GM18870 (cell line): ENCODE data around the gene SHLD1.

Experiments used
- ATAC-seq: cut with Tn5 transposase; IDR thresholded peaks from one replicate; pipeline ENCODE4 v1.9.1; 2021; ENCODE audit warnings: moderate library complexity; ENCODE audit not compliant: unreplicated experiment

Gene SHLD1

DNA sequence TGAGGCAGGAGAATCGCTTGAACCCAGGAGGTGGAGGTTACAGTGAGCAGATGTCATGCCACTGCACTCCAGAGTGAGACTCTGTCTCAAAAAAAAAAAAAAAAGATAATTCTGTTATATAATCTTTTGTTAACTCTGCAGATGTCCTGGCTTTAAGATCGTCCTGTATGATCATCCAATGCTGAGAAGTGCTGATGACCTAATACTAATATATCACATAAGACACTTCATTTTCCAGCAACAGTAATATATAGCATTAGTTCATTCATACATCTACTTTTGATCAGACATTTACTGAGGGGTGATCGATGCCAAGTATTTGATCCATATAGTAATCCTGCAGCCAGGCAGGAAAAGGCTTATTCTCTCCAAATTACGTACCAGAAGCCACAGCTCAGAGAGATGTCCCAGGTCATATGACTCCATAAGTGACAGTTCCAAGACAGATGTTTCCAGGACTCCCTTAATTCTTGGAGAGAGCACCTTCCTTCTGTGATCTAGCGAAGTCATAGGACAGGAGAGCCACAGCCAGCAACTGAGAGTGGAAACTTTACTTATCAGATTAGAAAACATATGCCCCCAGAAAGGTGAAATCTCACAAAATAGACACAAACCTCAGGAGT is 60.7 kb downstream of the SHLD1 start:
- no peak for ATAC-seq

DNA sequence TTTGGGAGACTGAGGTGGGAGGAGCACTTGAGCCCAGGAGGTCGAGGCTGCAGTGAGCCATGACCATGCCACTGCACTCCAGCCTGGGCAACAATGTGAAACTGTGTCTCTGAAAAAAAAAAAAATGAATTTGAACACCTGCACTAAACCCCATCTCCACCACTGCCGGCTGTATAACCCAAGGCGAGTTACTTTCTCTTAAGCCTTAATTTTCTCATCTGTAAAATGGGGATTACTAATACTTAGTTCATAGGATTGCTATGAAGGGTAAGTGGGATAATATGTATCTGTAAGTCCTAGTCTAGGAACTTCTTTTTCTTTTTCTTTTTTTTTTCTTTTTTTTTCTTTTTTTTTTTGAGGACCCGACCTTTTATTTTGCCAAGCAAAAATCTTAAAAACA is 61.5 kb downstream of the SHLD1 start:
- ATAC-seq = no peak

DNA sequence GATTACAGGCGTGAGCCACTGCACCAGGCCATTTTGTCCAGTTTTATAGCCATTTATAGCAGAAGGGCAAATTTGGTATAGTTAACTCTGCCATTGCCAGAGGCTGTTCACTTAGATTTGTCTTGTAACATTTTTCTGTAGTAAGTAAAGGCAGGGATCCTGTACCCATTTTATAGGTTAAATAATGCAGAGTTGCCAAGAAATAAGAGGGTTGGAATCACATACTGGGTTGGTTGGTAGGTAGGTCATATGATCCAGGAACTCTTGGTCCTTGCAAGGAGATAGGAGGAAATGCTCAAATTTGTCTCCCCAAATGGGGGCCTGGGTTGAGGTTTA is 68.1 kb downstream of the SHLD1 start:
- no peak for ATAC-seq

DNA sequence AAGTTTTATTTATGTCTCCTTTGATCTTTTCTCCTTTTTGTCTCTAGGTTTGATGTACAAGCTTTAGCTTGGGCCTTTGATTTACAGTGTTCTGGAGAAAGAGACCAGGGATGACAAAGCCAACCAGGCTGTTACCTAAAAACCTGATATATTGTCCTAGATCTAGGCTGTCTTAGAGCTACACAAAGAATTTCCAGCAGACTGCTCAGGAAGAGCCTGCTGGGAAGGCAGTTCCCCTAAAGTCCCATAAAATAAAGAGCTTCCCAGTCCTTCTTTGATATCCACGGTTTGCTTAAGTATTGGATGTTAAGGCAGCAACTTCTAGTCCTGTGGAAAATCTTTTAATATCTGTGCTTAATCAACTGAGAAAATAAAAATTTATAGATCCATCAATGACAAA is 70.5 kb downstream of the SHLD1 start:
- no peak for ATAC-seq

DNA sequence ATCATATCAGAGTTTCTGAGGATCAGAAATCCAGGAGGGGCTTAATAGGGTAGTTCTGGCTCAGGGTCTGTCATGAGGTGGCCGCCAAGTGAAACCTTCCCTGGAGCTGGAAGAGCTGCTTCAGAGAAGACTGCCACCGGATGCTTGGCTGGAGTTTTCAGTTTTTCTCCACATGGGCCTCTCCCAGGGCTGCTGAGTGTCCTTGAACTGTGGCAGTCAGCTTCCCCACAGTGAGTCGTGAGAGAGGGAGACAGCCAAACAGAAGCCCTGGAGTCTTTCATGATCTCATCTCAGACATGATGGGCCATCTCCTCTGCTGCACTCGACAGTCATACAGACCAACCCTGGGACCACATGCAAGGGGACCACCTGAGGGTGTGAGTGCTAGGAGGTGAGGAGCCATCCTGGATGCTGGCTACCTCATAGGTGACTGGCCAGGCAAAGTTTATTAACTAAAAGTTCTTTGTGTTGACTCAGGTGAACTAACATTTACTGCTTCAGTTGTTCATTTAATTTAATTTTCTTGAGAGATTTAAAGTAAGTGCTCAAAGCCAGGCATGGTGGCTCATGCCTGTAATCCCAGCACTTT is 71.5 kb downstream of the SHLD1 start:
- ATAC-seq = no peak

DNA sequence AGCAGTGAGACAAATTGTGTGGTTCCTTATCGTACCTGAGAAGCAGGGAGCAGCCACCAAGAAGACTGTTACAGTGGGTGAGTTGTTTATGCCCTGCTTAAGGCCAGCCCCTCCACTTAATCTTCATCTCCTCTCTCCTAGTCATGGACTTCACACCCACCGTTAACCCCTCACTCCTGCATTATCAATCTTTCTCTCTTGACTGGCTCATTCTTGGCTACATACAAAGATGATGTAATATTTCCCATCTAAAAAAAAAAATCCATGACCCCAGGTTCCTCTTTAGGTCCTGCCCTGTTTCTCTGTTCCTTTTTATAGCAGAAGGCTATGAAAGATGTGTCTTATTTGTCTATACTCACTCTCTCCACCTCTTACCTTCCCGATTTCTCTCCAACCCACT is 72.4 kb downstream of the SHLD1 start:
- no peak for ATAC-seq

DNA sequence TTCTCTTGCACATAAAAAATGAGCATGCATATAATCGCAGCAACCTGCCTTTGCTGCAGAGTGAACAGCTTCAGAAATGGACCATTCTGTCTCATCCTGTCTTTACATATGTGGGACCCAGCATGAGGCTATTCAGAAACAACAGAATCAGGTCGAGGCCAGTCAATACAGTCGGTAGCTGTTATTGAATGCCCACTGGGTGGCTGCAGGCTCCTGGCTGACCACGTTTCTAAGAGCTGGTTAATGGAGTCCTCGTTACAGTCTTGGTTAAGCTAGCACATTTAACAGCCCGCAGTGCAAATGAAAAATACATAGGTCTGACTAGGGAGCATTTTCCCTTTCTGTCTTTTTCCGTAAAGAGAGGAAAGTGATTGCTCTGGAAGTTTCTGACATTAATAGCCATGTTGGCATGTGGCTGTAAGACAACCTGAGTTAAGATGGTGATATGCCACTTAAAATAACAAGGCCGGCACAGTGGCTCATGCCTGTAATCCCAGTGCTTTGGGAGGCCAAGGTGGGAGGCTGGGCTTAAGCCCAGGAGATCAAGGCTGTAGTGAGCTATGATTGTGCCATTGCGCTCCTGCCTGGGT is 75.0 kb downstream of the SHLD1 start:
- ATAC-seq = no peak

DNA sequence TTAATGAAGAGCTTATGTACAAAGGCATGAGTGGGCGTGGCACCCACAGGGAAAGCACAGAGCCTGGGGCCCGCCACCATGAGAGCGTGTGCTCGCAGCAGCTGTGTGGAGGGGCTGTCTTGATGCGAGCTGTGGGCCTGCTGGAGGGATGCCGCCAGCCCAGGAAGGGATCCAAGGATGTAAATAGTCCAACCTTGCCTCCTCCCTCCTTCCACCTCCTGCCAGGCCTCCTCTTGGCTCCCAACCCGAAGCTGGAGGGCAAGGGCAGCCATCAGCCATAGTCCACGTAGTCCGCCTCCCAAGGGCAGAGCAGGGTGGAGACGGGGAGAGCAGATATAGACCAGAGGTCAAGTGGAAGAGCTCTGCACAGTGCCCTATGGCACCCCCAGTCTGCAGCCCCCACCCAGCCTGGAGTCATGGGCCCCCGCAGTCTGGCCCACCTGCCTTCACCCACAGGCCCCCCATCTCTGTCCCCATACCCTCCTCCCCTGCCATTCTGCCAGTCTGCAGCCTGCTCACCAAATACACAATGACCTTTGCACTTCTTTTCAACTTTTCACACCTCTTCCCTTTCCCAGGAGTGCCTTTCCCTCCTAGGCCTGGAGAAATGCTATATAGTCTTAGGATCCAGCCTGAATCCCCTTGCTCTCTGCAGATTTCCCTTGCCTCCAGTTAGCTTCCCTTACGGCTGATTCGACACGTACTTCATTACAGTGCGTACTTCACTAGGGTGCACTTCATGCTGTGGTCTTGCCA is 77.1 kb downstream of the SHLD1 start:
- no peak for ATAC-seq

DNA sequence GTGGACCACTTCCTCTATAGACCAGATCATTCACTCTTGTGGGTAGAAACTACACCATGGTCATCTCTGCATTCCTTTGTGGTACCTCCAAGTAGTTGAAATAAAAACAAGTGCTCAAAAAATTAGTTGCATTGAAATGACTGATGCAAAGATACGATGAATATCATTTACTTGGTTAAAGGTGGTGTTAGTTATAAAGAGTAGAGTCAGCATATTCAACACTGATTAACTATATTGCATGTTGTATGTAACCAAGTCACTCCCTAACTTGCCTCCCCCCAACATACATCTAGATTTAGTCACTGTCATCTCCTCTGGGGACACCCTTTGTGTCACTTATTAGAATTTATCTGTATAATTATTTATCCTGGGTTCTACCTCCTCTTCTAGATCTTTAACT is 77.7 kb downstream of the SHLD1 start:
- ATAC-seq = no peak

DNA sequence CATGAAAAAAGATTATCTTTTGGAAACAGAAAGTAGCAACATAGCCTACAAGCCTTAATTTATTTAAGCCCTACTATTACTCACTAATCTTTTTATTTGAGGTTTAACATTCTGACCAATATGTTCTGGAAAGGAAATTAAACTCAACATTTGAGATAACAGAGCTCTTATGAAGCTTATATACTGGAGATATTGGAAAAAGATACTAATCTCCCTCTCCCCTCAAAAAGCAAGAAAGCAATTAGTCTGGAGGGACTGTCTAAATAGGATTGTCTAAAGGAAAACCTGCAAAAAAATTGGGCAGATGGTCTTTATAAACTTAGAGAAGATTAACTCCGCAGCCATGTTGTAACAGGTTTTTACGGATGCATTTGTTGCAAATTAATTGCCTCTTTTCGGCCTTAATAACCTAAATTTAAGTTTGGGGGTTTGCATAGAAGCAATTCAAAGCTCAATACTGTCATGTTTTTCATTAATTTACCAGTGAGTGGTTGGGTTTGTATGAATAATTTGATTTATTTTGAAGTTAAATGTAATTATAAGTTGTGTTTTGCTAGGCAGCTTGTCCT is 79.1 kb downstream of the SHLD1 start:
- no peak for ATAC-seq

DNA sequence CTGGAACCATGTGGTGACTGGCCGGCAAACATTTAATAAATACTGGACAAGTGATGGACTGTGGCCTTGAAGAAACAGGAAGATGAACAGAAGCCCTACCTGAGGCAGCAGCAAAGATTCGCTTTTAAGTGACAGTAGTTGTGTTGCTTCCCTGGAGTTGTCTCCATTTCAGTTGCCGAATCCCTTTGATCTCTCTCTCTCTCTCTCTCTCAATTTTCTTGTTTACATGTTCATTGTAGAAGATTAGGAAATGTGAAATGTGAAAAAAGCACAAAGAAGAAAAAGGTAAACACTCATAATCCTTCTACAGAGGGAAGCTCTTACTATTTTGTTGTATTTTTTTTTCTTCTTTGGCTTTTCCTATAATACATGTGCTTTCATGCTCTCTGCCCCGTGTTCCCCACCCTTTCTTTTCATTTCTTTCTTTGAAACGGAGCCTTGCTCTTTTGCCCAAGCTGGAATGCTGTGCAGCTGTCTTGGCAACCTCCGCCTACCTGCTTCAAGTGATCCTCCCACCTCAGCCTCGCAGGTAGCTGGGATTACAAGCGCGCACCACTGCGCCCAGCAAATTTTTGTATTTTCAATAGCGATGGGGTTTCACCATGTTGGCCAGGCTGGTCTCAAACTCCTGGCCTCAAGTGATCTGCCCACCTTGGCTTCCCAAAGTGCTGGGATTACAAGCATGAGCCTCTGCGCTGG is 81.5 kb downstream of the SHLD1 start:
- ATAC-seq = no peak

DNA sequence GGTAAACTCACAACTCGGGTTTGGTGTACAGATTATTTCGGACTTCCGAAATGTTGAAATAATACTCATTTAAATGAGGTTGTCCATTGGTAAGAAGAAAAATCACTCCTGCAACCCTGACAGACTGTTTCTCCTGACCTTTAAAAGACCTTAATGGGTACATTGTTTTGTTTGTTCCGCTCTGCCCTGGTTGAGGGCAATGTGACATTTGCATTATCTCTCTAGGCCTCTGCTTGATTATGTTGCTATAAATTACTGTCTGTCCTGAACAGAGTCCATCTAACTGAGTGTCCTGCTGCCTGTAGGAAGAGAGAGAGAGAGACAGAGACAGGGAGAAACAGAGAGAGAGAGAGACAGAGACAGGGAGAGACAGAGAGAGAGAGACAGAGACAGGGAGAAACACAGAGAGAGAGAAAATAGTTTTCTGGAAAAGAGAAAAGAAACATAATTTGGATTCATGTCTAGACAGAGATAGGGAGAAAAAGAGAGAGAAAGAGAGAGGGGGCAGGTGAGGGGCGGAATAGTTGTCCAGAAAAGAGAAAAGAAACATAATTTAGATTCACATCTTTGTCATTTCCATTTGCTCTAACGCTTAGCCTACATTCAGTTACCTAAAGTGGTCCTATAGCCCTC is 83.2 kb downstream of the SHLD1 start:
- no peak for ATAC-seq

DNA sequence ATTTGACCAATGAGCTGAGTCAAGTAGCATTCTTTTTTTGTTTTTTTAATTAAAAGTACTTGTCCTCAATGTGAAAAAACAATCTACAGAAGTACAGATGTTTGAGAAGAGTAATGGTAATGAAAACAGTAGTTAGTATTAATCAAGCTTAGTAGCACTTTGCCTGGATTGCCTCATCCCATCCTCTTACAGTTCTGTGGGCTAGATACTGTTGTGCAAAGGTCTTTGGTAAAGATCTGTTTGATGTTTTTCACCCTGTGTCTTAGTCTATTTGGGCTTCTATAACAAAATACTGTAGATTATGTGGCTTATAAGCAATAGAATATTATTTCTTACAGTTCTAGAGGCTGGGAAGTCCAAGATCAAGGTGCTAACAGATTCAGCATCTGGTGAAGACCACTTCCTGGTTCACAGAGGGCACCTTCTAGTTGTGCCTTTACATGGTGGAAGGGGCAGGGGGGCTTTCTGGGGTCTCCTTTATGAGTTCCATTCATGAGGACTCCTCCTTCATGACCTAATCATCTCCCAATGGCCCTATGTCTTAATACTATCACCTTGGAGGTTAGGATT is 84.3 kb downstream of the SHLD1 start:
- no peak for ATAC-seq

DNA sequence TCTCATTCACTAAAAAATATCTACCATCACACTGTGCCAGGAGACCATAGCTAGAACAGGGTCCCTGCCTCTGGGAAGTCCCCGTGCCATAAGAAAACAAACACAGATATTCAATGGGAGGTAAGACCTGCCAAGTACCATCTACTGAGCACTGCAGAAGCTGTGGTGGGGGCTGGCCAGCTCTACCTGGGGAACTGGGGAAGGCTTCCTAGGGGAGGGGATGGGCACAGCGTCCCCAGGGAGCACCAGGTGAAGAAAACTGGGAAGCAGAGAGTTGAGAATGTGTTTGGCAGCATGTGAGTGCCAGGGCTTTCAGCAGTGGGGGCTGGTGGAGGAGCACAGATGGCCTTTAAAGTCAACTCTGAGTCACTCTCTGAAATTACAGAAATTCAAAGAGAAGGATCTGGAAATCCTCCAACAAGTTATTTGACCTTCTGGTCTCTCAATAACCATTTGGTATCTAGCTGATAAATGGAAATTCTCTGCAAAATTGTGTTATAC is 85.2 kb downstream of the SHLD1 start:
- no peak for ATAC-seq

DNA sequence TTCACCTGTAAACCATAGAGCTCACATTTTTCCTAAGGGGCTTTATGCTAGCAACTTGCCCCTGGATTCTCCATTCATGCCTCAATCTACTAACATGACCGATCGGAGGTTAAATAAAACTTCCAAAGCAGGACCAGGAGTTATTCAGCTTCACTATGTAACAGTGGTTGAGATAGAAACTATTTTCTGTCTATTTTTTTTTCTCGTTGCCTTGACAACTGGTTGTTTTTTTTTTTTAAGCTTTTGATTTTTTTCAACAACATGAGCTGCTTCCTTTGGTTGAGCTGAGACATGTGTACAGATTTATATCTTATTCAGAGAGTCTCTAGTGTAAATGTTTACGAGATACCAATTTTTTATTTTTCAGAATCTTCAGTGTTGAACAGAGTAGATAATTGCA is 85.7 kb downstream of the SHLD1 start:
- no peak for ATAC-seq

DNA sequence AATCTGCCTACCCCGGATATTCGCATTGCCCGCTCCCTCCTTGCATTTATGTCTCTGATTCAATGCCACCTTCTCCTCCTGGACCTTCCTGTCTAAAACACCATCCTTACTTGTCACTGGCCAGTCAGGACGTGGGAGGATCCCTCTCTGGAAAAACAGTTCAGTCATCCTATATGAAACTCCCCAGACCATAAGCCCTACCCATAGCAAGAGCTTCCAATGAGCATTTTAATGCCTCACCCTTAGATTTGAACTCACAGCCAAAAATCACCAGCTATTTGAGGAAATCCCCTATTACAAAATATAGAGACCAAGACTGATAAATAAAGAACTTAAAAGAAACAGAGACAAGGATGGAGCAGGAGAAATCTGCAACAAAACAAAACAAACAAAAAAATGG is 86.4 kb downstream of the SHLD1 start:
- no peak for ATAC-seq

DNA sequence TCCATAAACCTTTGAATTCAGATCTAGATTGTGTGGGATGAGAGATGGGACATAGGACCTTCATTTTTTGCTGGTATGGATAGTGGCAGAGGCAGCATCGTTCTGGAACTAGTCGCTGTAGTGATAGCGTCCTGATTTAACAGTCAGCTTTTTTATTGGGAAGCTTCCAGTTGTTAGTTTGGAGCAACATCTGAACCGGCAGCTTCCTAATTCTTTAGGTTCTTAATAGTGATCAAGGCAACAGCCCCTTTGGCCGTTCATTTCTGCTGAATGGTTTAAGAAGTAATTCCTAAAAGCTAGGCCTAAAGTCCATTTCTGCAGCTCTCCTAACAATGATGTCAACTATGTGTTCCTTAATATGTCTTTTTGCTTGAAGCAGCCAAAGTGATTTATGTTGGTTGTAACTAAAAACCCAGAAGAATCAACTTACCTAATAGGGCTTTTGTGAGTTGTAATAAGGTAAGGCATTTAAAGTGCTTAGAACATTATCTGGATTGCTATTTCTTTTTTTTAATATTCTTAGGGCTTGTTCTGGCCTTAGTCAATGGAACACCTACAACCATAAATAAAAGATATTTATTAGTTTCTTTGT is 90.3 kb downstream of the SHLD1 start:
- ATAC-seq = no peak

DNA sequence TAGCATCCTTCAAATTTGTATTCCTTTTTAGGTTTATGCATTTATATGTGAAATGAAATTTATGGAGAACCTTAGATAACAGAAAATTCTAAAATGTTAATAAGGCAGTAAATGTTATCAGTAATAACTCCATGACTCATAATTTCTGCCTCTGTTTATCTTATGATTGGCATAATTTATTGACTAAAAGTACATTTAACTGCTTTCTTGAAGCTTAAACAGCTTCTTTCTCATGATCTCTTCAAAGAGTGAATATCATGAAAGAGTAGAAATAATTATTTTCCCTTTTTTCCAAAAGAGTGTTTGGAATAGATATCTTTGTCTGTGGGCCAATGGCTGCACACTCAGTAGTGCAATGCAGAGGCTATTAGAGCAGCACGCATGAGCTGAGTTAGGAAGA is 91.3 kb downstream of the SHLD1 start:
- no peak for ATAC-seq

DNA sequence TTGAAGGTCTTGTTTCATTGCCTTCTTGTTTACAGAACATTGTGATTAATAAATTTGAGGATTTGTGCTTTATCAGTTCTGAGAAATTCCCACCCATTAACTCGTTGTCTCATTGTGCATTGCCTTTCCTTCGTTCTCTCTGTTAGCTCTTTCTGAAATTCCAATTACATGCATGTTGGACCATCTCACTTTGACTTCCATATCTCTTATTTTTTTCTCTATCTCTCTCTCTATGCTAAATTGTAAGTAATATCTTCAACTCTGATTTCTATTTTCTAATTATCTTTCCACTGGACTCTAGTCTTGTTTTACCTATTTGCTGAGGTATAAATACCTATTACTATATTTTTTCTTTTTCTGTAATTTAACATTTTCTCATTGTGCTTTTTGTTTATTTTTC is 92.3 kb downstream of the SHLD1 start:
- ATAC-seq = no peak

DNA sequence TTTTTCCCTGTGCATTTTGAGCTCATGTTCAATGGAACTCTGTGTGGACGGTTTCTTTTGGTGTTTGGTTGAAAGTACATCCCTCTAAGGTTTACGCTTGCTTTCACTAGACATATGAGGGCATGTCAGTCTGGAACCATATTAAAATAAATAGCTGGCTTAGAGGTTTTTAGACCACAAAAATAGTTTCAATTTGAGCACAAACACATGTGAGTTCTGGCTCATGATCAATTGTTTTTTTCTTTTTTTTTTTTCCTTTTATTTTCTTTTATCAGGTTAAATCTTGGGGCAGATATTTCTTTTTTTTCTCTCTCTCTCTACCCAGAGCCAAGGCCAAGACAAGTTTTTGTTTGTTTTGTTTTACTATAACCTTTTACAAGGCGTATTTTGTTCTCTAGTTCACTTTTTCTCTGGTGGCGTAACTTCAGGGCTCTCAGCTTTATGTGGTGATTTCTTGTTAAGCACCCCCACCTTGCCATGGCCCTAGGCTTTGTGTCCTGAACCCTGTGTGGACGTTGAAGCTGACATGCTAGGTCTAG is 92.9 kb downstream of the SHLD1 start:
- ATAC-seq = peak; percentile 67
